Measurements from ENCODE around the gene IGSF6. TPM values are rescaled to one million over a fixed set of nuclear protein-coding genes. Genes with fewer than 3 reads are reported as not detected.
"Not testable (repeated sequence)": the region's sequence is repeated elsewhere in the genome, so short reads cannot be mapped to it uniquely, and the experiment has no call there.

Gene IGSF6
- polyA plus RNA-seq, 3 donors: 86.2 to 276 (median 159) TPM

DNA sequence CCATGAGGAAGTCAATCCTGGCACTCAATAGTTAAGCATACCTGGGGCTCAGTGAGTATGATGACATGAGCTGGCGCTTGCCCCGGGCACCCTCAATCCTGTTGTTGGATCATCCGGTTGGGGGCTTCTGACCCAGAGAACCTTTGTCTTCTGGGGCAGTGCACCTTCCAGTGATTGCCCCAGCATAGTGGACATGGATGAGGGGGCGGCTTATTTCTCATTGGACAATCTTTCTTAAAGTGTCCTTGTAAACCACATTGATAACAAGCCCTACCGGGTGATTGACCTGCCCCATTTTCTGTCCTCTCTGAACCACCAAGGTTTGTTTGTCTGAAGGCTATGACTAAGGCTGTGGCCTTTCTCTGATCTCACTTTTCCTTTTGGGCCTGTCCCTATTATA, 18.2 kb downstream of the IGSF6 start:
- peak overlapping the region in 4 of 7 donors; percentile 41 to 73 (median 56) for H3K27ac Mint-ChIP-seq

DNA sequence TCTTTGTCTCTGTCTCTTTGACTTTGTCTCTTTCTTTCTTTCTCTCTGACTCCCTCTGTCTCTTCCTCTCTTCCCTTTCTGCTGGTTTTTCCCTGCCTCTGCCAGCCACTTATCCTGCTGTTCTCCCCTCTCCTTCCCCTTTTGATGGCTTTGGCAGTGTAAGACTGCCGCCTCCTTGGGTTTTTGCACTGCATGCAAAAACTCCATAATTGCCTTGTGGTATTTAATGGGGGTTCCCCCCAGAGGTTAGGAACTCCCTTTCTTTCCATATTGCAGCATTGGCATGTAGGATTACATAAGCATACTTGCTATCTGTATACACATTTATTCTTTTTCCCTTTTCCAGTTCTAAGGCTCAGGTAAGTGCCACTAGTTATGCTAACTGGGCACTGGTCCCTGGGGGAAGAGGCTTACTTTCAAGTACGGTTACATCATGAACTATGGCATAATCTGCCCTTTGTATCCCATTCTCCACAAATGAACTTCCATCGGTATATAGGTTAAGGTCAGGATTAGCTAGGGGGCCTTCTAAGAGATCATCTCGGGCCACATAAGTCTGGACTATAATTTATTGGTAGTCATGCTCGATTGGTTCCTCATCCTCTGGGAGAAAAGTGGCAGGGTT, 20.3 kb downstream of the IGSF6 start:
- Mint-ChIP-seq H3K27ac (peak overlapping the region; percentile 86 to 96 (median 93)), H3K36me3 (peaks cover 68 to 85% of the 10 kb centered on the region in 2 donors), H3K4me1 (peaks cover 50% of the 10 kb centered on the region), H3K4me3 (peak overlapping the region in 1 of 2 donors; percentile 40)
- Histone ChIP-seq H3K4me1 (ENCODE audit: control insufficient read depth in 1 of 2, insufficient read depth in 2 of 2, low read length in 2 of 2) (peaks cover 41 to 49% of the 10 kb centered on the region in 2 donors), H3K79me2 (ENCODE audit: insufficient read depth, low read length) (peaks cover 97% of the 10 kb centered on the region), H3K27ac (ENCODE audit: low read depth in 1 of 2, low read length in 2 of 2) (peak overlapping the region in 1 of 2 donors; percentile 51), H3K36me3 (replicated peaks in 1 of 2; ENCODE audit: control insufficient read depth in 1 of 2, insufficient read depth in 2 of 2, low read length in 2 of 2) (peaks cover 48 to 75% of the 10 kb centered on the region in 2 donors), H4K20me1 (ENCODE audit: insufficient read depth, low read length) (peaks cover 75% of the 10 kb centered on the region)
- H2AFZ ChIP-seq (ENCODE audit: insufficient read depth, low read depth, low read length, poor library complexity, severe bottlenecking); H3K9me3 Mint-ChIP-seq; H3K9ac ChIP-seq (ENCODE audit: insufficient read depth, low read length, poor library complexity, severe bottlenecking); H3K27me3 Mint-ChIP-seq (ENCODE audit: low read depth in 3 of 3); H3K27me3 ChIP-seq (ENCODE audit: control insufficient read depth in 2 of 2, insufficient read depth in 2 of 2, low read length in 2 of 2); H3K4me2 ChIP-seq (replicated peaks; ENCODE audit: extremely low read depth, low read length, poor library complexity, severe bottlenecking); H3K9me3 ChIP-seq (replicated peaks in 1 of 2; ENCODE audit: control insufficient read depth in 1 of 2, insufficient read depth in 1 of 2, low read length in 2 of 2); intact Hi-C loops (cut with micrococcal nuclease); H3K4me3 ChIP-seq (replicated peaks in 1 of 3; ENCODE audit: low read depth in 2 of 3, low read length in 3 of 3): not testable (repeated sequence)
- peak; percentile 60 to 95 (median 80) for DNase-seq
- WGBS (ENCODE audit: insufficient coverage): 90% methylated on average over 2 of the region's 5 CpGs

More for the DNA sequence above, 18.2 kb downstream of the IGSF6 start:
- Mint-ChIP-seq H3K4me1 (peaks cover 41% of the 10 kb centered on the region), H3K9me3 (peaks cover 0 to 7% (median 2%) of the 10 kb centered on the region in 7 donors), H3K27me3 (ENCODE audit: low read depth in 3 of 3) (no peaks in the 10 kb centered on the region), H3K4me3 (no peak overlapping the region), H3K36me3 (peaks cover 53 to 74% of the 10 kb centered on the region in 2 donors)
- H3K36me3 ChIP-seq (replicated peaks in 1 of 2; ENCODE audit: control insufficient read depth in 1 of 2, insufficient read depth in 2 of 2, low read length in 2 of 2): peaks cover 49 to 83% of the 10 kb centered on the region in 2 donors
- H3K27ac ChIP-seq (ENCODE audit: low read depth in 1 of 2, low read length in 2 of 2): peak overlapping the region in 1 of 2 donors; percentile 36
- H3K79me2 ChIP-seq (ENCODE audit: insufficient read depth, low read length): peaks cover 98% of the 10 kb centered on the region
- H2AFZ ChIP-seq (ENCODE audit: insufficient read depth, low read depth, low read length, poor library complexity, severe bottlenecking): no peak overlapping the region
- peaks cover 80% of the 10 kb centered on the region for H4K20me1 ChIP-seq (ENCODE audit: insufficient read depth, low read length)
- peaks cover 29 to 33% of the 10 kb centered on the region in 2 donors for H3K4me1 ChIP-seq (ENCODE audit: control insufficient read depth in 1 of 2, insufficient read depth in 2 of 2, low read length in 2 of 2)
- H3K9me3 ChIP-seq (replicated peaks in 1 of 2; ENCODE audit: control insufficient read depth in 1 of 2, insufficient read depth in 1 of 2, low read length in 2 of 2): peaks cover 0 to 5% of the 10 kb centered on the region in 2 donors
- H3K27me3 ChIP-seq (ENCODE audit: control insufficient read depth in 2 of 2, insufficient read depth in 2 of 2, low read length in 2 of 2): no peaks in the 10 kb centered on the region
- intact Hi-C loops (cut with micrococcal nuclease): no loop called here
- DNase-seq: no peak
- H3K4me3 ChIP-seq (replicated peaks in 1 of 3; ENCODE audit: low read depth in 2 of 3, low read length in 3 of 3): no peak overlapping the region
- no CpG with 5 or more reads among the region's 5 CpGs for WGBS (ENCODE audit: insufficient coverage)
- H3K4me2 ChIP-seq (replicated peaks; ENCODE audit: extremely low read depth, low read length, poor library complexity, severe bottlenecking): no peak overlapping the region
- TF ChIP-seq, protein P1, sequence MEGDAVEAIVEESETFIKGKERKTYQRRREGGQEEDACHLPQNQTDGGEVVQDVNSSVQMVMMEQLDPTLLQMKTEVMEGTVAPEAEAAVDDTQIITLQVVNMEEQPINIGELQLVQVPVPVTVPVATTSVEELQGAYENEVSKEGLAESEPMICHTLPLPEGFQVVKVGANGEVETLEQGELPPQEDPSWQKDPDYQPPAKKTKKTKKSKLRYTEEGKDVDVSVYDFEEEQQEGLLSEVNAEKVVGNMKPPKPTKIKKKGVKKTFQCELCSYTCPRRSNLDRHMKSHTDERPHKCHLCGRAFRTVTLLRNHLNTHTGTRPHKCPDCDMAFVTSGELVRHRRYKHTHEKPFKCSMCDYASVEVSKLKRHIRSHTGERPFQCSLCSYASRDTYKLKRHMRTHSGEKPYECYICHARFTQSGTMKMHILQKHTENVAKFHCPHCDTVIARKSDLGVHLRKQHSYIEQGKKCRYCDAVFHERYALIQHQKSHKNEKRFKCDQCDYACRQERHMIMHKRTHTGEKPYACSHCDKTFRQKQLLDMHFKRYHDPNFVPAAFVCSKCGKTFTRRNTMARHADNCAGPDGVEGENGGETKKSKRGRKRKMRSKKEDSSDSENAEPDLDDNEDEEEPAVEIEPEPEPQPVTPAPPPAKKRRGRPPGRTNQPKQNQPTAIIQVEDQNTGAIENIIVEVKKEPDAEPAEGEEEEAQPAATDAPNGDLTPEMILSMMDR (IDR thresholded peaks at IDR 0.05): no peak
- H3K9ac ChIP-seq (ENCODE audit: insufficient read depth, low read length, poor library complexity, severe bottlenecking): no peak overlapping the region

DNA sequence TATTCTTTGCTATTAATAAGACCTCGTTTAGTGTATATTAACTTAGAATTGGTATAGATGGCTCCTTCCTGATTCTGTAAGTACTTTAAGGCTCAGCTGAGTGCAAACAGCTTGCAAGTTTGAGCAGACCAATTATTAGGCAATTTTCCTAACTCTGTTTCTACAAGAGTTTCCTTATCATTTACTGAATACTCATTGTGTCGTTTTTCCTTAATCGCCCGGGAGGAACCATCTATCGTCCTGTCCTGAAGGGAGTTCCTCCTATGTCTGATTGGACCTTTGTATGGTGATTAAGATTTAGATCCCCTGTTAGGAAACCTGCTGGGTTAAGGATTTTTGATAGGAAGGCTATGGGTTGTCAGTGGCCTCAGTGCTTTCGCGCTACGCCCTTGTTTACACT, 21.0 kb downstream of the IGSF6 start:
- H3K4me2 ChIP-seq (replicated peaks; ENCODE audit: extremely low read depth, low read length, poor library complexity, severe bottlenecking); H3K27me3 Mint-ChIP-seq (ENCODE audit: low read depth in 3 of 3); H2AFZ ChIP-seq (ENCODE audit: insufficient read depth, low read depth, low read length, poor library complexity, severe bottlenecking); H3K9me3 ChIP-seq (replicated peaks in 1 of 2; ENCODE audit: control insufficient read depth in 1 of 2, insufficient read depth in 1 of 2, low read length in 2 of 2); H3K9me3 Mint-ChIP-seq; H3K4me3 ChIP-seq (replicated peaks in 1 of 3; ENCODE audit: low read depth in 2 of 3, low read length in 3 of 3); H3K9ac ChIP-seq (ENCODE audit: insufficient read depth, low read length, poor library complexity, severe bottlenecking); intact Hi-C loops (cut with micrococcal nuclease); H3K27me3 ChIP-seq (ENCODE audit: control insufficient read depth in 2 of 2, insufficient read depth in 2 of 2, low read length in 2 of 2): not testable (repeated sequence)
- Histone ChIP-seq H3K79me2 (ENCODE audit: insufficient read depth, low read length) (peaks cover 91% of the 10 kb centered on the region), H3K27ac (ENCODE audit: low read depth in 1 of 2, low read length in 2 of 2) (peak overlapping the region in 1 of 2 donors; percentile 49), H3K4me1 (ENCODE audit: control insufficient read depth in 1 of 2, insufficient read depth in 2 of 2, low read length in 2 of 2) (peaks cover 47 to 56% of the 10 kb centered on the region in 2 donors), H3K36me3 (replicated peaks in 1 of 2; ENCODE audit: control insufficient read depth in 1 of 2, insufficient read depth in 2 of 2, low read length in 2 of 2) (peaks cover 43 to 69% of the 10 kb centered on the region in 2 donors), H4K20me1 (ENCODE audit: insufficient read depth, low read length) (peaks cover 71% of the 10 kb centered on the region)
- H3K36me3 Mint-ChIP-seq: peaks cover 65 to 81% of the 10 kb centered on the region in 2 donors
- DNase-seq: peak in 2 of 3 donors; percentile 50 to 67
- H3K4me1 Mint-ChIP-seq: peaks cover 56% of the 10 kb centered on the region
- peak overlapping the region; percentile 86 to 96 (median 93) for H3K27ac Mint-ChIP-seq
- no CpG with 5 or more reads among the region's 8 CpGs for WGBS (ENCODE audit: insufficient coverage)
- peak overlapping the region in 1 of 2 donors; percentile 40 for H3K4me3 Mint-ChIP-seq

DNA sequence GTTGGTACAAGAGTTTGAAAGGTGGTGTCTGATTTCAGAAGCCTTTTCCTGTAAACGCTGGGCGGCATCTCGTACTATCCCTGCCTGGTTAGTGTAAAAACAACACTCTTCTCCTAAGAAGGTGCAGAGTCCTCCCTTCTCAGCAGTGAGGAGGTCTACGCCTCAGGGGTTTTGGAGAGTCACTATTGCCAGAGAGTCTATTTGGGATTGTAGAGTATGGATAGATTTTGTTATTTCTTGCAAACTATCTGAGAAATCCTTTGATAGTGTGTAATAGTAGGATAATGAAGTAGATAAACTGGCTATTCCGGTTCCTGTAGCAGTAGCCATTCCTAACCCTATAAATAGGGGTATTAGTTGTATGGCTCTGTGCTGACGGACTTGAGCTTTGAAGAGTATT, 21.5 kb downstream of the IGSF6 start:
- H3K27ac Mint-ChIP-seq: peak overlapping the region; percentile 28 to 87 (median 74)
- WGBS (ENCODE audit: insufficient coverage): no CpG with 5 or more reads among the region's 6 CpGs

More for the DNA sequence above, 21.5 kb downstream of the IGSF6 start:
- H3K4me3 ChIP-seq (replicated peaks in 1 of 3; ENCODE audit: low read depth in 2 of 3, low read length in 3 of 3); H3K4me2 ChIP-seq (replicated peaks; ENCODE audit: extremely low read depth, low read length, poor library complexity, severe bottlenecking); H2AFZ ChIP-seq (ENCODE audit: insufficient read depth, low read depth, low read length, poor library complexity, severe bottlenecking); H3K9me3 ChIP-seq (replicated peaks in 1 of 2; ENCODE audit: control insufficient read depth in 1 of 2, insufficient read depth in 1 of 2, low read length in 2 of 2); H3K4me3 Mint-ChIP-seq; H3K9ac ChIP-seq (ENCODE audit: insufficient read depth, low read length, poor library complexity, severe bottlenecking); H3K27me3 ChIP-seq (ENCODE audit: control insufficient read depth in 2 of 2, insufficient read depth in 2 of 2, low read length in 2 of 2); DNase-seq; intact Hi-C loops (cut with micrococcal nuclease); H3K9me3 Mint-ChIP-seq; H3K27me3 Mint-ChIP-seq (ENCODE audit: low read depth in 3 of 3): not testable (repeated sequence)
- peak overlapping the region in 1 of 2 donors; percentile 49 for H3K27ac ChIP-seq (ENCODE audit: low read depth in 1 of 2, low read length in 2 of 2)
- H3K79me2 ChIP-seq (ENCODE audit: insufficient read depth, low read length): peaks cover 91% of the 10 kb centered on the region
- peaks cover 52 to 61% of the 10 kb centered on the region in 2 donors for H3K4me1 ChIP-seq (ENCODE audit: control insufficient read depth in 1 of 2, insufficient read depth in 2 of 2, low read length in 2 of 2)
- H3K36me3 Mint-ChIP-seq: peaks cover 64 to 79% of the 10 kb centered on the region in 2 donors
- H3K36me3 ChIP-seq (replicated peaks in 1 of 2; ENCODE audit: control insufficient read depth in 1 of 2, insufficient read depth in 2 of 2, low read length in 2 of 2): peaks cover 40 to 65% of the 10 kb centered on the region in 2 donors
- peaks cover 66% of the 10 kb centered on the region for H4K20me1 ChIP-seq (ENCODE audit: insufficient read depth, low read length)
- peaks cover 59% of the 10 kb centered on the region for H3K4me1 Mint-ChIP-seq

Data from CD14-positive monocyte (primary cell).